Measurements from ENCODE around the gene CEP128.

The CEP128 gene

GRCh38 chr14:80464531-80465149, 476.9 kb downstream of the CEP128 start:
- no peaks in the 10 kb centered on the region for H3K4me1 ChIP-seq (ENCODE audit: insufficient read depth, low read length)
- no peak overlapping the region for H3K4me2 ChIP-seq (ENCODE audit: insufficient read depth, low read length)
- H3K9ac ChIP-seq (ENCODE audit: low read depth, low read length), result no peak overlapping the region
- H3K36me3 ChIP-seq (ENCODE audit: insufficient read depth, low read length), result no peaks in the 10 kb centered on the region
- H3K79me2 ChIP-seq (ENCODE audit: insufficient read depth, low read length), result no peaks in the 10 kb centered on the region
- no peaks in the 10 kb centered on the region for H4K20me1 ChIP-seq (ENCODE audit: insufficient read depth, low read length)
- H3K27ac ChIP-seq (ENCODE audit: low read length), result no peak overlapping the region
- H3K4me3 ChIP-seq (ENCODE audit: low read depth in 1 of 2, low read length in 2 of 2), result no peak overlapping the region
- no peaks in the 10 kb centered on the region for H3K9me3 ChIP-seq (ENCODE audit: insufficient read depth, low read length, severe bottlenecking)
- DNase-seq (no peak), ATAC-seq (ENCODE audit: insufficient read depth, low read depth) (no peak)
- H3K27me3 ChIP-seq (ENCODE audit: insufficient read depth, low read length, poor library complexity), result no peaks in the 10 kb centered on the region
- TF ChIP-seq CTCF (IDR thresholded peaks at IDR 0.05; ENCODE audit: borderline replicate concordance, extremely low read depth, low read length, poor library complexity, severe bottlenecking) (no peak), EZH2 (IDR thresholded peaks at IDR 0.05; ENCODE audit: borderline replicate concordance, low read depth, low read length, severe bottlenecking) (no peak)
- no peak overlapping the region for H2AFZ ChIP-seq (ENCODE audit: low read depth, low read length)

GRCh38 chr14:80456209-80456608, 485.3 kb downstream of the CEP128 start:
- ATAC-seq (ENCODE audit: insufficient read depth, low read depth) (no peak), DNase-seq (no peak)
- H3K9ac ChIP-seq (ENCODE audit: low read depth, low read length), result no peak overlapping the region
- no peaks in the 10 kb centered on the region for H4K20me1 ChIP-seq (ENCODE audit: insufficient read depth, low read length)
- H3K27ac ChIP-seq (ENCODE audit: low read length), result no peak overlapping the region
- no peak overlapping the region for H3K4me2 ChIP-seq (ENCODE audit: insufficient read depth, low read length)
- H2AFZ ChIP-seq (ENCODE audit: low read depth, low read length), result no peak overlapping the region
- TF ChIP-seq CTCF (IDR thresholded peaks at IDR 0.05; ENCODE audit: borderline replicate concordance, extremely low read depth, low read length, poor library complexity, severe bottlenecking) (no peak), EZH2 (IDR thresholded peaks at IDR 0.05; ENCODE audit: borderline replicate concordance, low read depth, low read length, severe bottlenecking) (no peak)
- H3K4me1 ChIP-seq (ENCODE audit: insufficient read depth, low read length), result no peaks in the 10 kb centered on the region
- H3K9me3 ChIP-seq (ENCODE audit: insufficient read depth, low read length, severe bottlenecking), result peaks cover 7% of the 10 kb centered on the region
- no peaks in the 10 kb centered on the region for H3K36me3 ChIP-seq (ENCODE audit: insufficient read depth, low read length)
- H3K27me3 ChIP-seq (ENCODE audit: insufficient read depth, low read length, poor library complexity), result no peaks in the 10 kb centered on the region
- no peaks in the 10 kb centered on the region for H3K79me2 ChIP-seq (ENCODE audit: insufficient read depth, low read length)
- H3K4me3 ChIP-seq (ENCODE audit: low read depth in 1 of 2, low read length in 2 of 2), result no peak overlapping the region

GRCh38 chr14:80455031-80455430, 486.5 kb downstream of the CEP128 start:
- H4K20me1 ChIP-seq (ENCODE audit: insufficient read depth, low read length), result no peaks in the 10 kb centered on the region
- H3K27me3 ChIP-seq (ENCODE audit: insufficient read depth, low read length, poor library complexity), result no peaks in the 10 kb centered on the region
- no peaks in the 10 kb centered on the region for H3K4me1 ChIP-seq (ENCODE audit: insufficient read depth, low read length)
- no peak overlapping the region for H3K27ac ChIP-seq (ENCODE audit: low read length)
- TF ChIP-seq CTCF (IDR thresholded peaks at IDR 0.05; ENCODE audit: borderline replicate concordance, extremely low read depth, low read length, poor library complexity, severe bottlenecking), result no peak
- TF ChIP-seq EZH2 (IDR thresholded peaks at IDR 0.05; ENCODE audit: borderline replicate concordance, low read depth, low read length, severe bottlenecking), result no peak
- H2AFZ ChIP-seq (ENCODE audit: low read depth, low read length), result no peak overlapping the region
- H3K36me3 ChIP-seq (ENCODE audit: insufficient read depth, low read length), result no peaks in the 10 kb centered on the region
- H3K79me2 ChIP-seq (ENCODE audit: insufficient read depth, low read length), result no peaks in the 10 kb centered on the region
- DNase-seq (no peak), ATAC-seq (ENCODE audit: insufficient read depth, low read depth) (no peak)
- no peak overlapping the region for H3K4me3 ChIP-seq (ENCODE audit: low read depth in 1 of 2, low read length in 2 of 2)
- H3K9ac ChIP-seq (ENCODE audit: low read depth, low read length), result no peak overlapping the region
- peaks cover 16% of the 10 kb centered on the region for H3K9me3 ChIP-seq (ENCODE audit: insufficient read depth, low read length, severe bottlenecking)
- no peak overlapping the region for H3K4me2 ChIP-seq (ENCODE audit: insufficient read depth, low read length)

All from DND-41 (cell line).